ENCODE results near the gene AGTRAP. TPM values are rescaled to one million over a fixed set of nuclear protein-coding genes. Genes with fewer than 3 reads are reported as not detected.

The AGTRAP gene
- total and polyA plus RNA-seq, 2 of the 4 experiments (the other 2 are of a cell fraction): 21.5 to 57.7 TPM

GRCh38 chr1:11740258-11741192 is 4.6 kb downstream of the AGTRAP start:
- ChIA-PET POLR2A (ENCODE audit: unreplicated experiment) (no interaction called here), CTCF (no interaction called here)
- no peak overlapping the region for H2AFZ ChIP-seq (replicated peaks; ENCODE audit: low read length, poor library complexity)
- H4K91ac ChIP-seq (ENCODE audit: insufficient read depth, low read depth, low read length): no peak overlapping the region
- ATAC-seq (ENCODE audit: low read depth): no peak
- no peak overlapping the region for H2BK15ac ChIP-seq (ENCODE audit: low read depth, low read length)
- no peak overlapping the region for H3K27ac ChIP-seq (ENCODE audit: insufficient read depth, low read length)
- peaks cover 4% of the 10 kb centered on the region; the same call in 1 of the 2 replicates for H4K20me1 ChIP-seq (ENCODE audit: insufficient read depth, low read length)
- H3K9ac ChIP-seq (ENCODE audit: low read depth, low read length): no peak overlapping the region
- peaks cover under 1% of the 10 kb centered on the region; the same call in 1 of the 2 replicates for H3K36me3 ChIP-seq (ENCODE audit: control insufficient read depth, insufficient read depth, low read length)
- no peak overlapping the region for H3K14ac ChIP-seq (replicated peaks; ENCODE audit: low read depth, low read length)
- H3K4me3 ChIP-seq (ENCODE audit: insufficient read depth, low read depth, low read length): no peak overlapping the region
- in situ Hi-C loops (cut with MboI; ENCODE audit: low sequenced_read_pairs) (no loop called here), dilution Hi-C loops (cut with HindIII; ENCODE audit: low sequenced_read_pairs, unreplicated experiment) (no loop called here), intact Hi-C loops (cut with micrococcal nuclease) (no loop called here)
- no peak overlapping the region for H3K4me2 ChIP-seq (ENCODE audit: low read depth, low read length)
- H2BK5ac ChIP-seq (ENCODE audit: low read depth, low read length, poor library complexity, severe bottlenecking): no peak overlapping the region
- H3K4me1 ChIP-seq (ENCODE audit: control insufficient read depth, insufficient read depth, low read length): 0 out of 2 replicates have a peak, but pooled peaks cover 3% of the 10 kb centered on the region
- H3K27me3 ChIP-seq (ENCODE audit: control insufficient read depth, insufficient read depth, low read length): no peaks in the 10 kb centered on the region
- H2AK5ac ChIP-seq (ENCODE audit: low read depth, low read length): no peak overlapping the region
- H3K18ac ChIP-seq (ENCODE audit: low read depth, low read length): no peak overlapping the region
- H3K79me1 ChIP-seq (ENCODE audit: low read depth in 1 of 2, low read length in 2 of 2): peaks cover 22 to 32% of the 10 kb centered on the region in 2 experiments
- DNase-seq: no peak
- peaks cover 12% of the 10 kb centered on the region; the same call in 1 of the 2 replicates for H3K9me1 ChIP-seq (ENCODE audit: insufficient read depth, low read length)
- no peaks in the 10 kb centered on the region for H3K9me3 ChIP-seq (ENCODE audit: control insufficient read depth, insufficient read depth, low read length)
- H4K5ac ChIP-seq (ENCODE audit: low read depth, low read length): no peak overlapping the region
- 80% methylated on average over 4 of the region's 15 CpGs; no CpG with 5 or more reads in 1 of the 2 experiments for WGBS, 2 experiments (ENCODE audit: extremely low coverage in 2 of 2, insufficient read length in 1 of 2)
- H2BK20ac ChIP-seq (ENCODE audit: low read depth, low read length): no peak overlapping the region
- no peak overlapping the region for H3K4ac ChIP-seq (ENCODE audit: low read depth, low read length)
- H3K23ac ChIP-seq (ENCODE audit: low read depth, low read length): no peak overlapping the region
- no peak overlapping the region for H3K56ac ChIP-seq (ENCODE audit: extremely low read depth, insufficient read depth, low read length)
- no peak overlapping the region for H2BK120ac ChIP-seq (ENCODE audit: low read depth, low read length)
- no peak overlapping the region for H2AK9ac ChIP-seq (replicated peaks; ENCODE audit: low read depth, low read length, poor library complexity)
- no TSS peak for BruUV-seq (replicated peaks)
- no peak overlapping the region for H4K8ac ChIP-seq (ENCODE audit: low read depth in 2 of 2, low read length in 2 of 2)
- no peak for TF ChIP-seq CEBPB (IDR thresholded peaks at IDR 0.05; ENCODE audit: low read depth, low read length)
- no peak for TF ChIP-seq CTCF (conservative IDR thresholded peaks at IDR 0.05; ENCODE audit: low read depth, low read length)
- no peak for TF ChIP-seq RFX5 (IDR thresholded peaks at IDR 0.05; ENCODE audit: low read depth, low read length)
- no peak for TF ChIP-seq SMC3 (IDR thresholded peaks at IDR 0.05; ENCODE audit: low read depth, low read length)
- TF ChIP-seq RAD21 (IDR thresholded peaks at IDR 0.05; ENCODE audit: low read length): no peak
- no peak for TF ChIP-seq RCOR1 (IDR thresholded peaks at IDR 0.05; ENCODE audit: insufficient replicate concordance, low read length)
- TF ChIP-seq POLR2A (IDR thresholded peaks at IDR 0.05; ENCODE audit: low read depth, low read length): no peak
- TF ChIP-seq FOS (IDR thresholded peaks at IDR 0.05; ENCODE audit: low read depth, low read length): no peak
- no peak for TF ChIP-seq MAFK (IDR thresholded peaks at IDR 0.05; ENCODE audit: low read depth, low read length)
- no peak for TF ChIP-seq BHLHE40 (IDR thresholded peaks at IDR 0.05; ENCODE audit: low read depth, low read length)
- TF ChIP-seq MXI1 (IDR thresholded peaks at IDR 0.05; ENCODE audit: borderline replicate concordance, low read depth, low read length): no peak
- TF ChIP-seq ELK1 (IDR thresholded peaks at IDR 0.05; ENCODE audit: borderline replicate concordance, low read depth, low read length): no peak
- TF ChIP-seq NFE2L2 (IDR thresholded peaks at IDR 0.05; ENCODE audit: low read depth, low read length): no peak
- no peak for TF ChIP-seq MAZ (IDR thresholded peaks at IDR 0.05; ENCODE audit: borderline replicate concordance, low read depth, low read length)
- no peak for TF ChIP-seq CHD1 (IDR thresholded peaks at IDR 0.05; ENCODE audit: low read depth, low read length)

Measured in IMR-90 (cell line).